Measurements from ENCODE around the gene KLHDC9.

KLHDC9 gene

DNA sequence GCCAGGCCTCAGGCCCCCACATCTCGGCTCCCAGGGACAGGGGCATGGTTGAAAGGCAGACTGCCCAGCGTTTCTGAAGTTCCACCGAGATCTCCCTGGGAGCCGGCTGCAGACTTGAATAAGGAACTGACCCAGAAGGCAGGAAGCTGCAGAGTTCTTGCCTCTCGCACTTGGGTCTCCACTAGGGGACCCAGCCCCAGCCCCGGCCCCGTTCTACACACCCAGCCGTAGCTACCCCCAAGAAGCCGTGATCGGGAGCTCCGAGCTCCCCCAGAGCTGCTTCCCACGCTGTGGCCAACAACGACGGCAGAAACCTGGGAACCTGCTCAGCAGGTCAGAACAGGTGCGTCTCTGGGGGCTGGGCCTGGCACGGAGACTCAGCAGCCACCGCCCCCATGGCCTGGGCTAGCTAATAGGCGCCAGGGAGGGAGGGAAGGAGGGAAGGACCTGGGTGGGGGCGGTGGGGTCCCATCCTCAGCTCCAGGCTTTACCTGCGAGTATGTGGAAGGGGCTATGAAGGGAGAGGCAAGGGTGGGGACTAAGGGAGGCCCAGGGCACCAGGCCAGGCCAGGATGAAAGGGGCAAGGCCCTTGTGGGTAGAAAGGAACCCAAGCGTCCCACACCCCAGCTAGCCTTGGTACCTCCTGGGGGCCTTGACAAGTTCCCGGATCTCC, 8.8 kb upstream of the KLHDC9 start, which contains the start of gene NECTIN4:
Gene NECTIN4, minus strand, starts transcription at position 308 of the 674 bp plus-strand sequence. Its CDS starts 262 bp downstream, at position 46.
- no peaks in the 10 kb centered on the region for H3K9me3 ChIP-seq (replicated peaks; ENCODE audit: low read length)
- H3K36me3 ChIP-seq (ENCODE audit: insufficient read depth, low read length): no peaks in the 10 kb centered on the region
- no peak within 1 kb of the TSS for H3K4me3 ChIP-seq (ENCODE audit: low read length)
- no peaks in the 10 kb centered on the region for H3K27me3 ChIP-seq (ENCODE audit: control insufficient read depth, insufficient read depth, low read length)
- no peak within 1 kb of the TSS for H3K9ac ChIP-seq (ENCODE audit: low read depth, low read length)
- no peak within 1 kb of the TSS for H3K4me2 ChIP-seq (ENCODE audit: low read length)
- H3K4me1 ChIP-seq (ENCODE audit: control insufficient read depth, insufficient read depth, low read length): peaks cover 41% of the 10 kb centered on the region

DNA sequence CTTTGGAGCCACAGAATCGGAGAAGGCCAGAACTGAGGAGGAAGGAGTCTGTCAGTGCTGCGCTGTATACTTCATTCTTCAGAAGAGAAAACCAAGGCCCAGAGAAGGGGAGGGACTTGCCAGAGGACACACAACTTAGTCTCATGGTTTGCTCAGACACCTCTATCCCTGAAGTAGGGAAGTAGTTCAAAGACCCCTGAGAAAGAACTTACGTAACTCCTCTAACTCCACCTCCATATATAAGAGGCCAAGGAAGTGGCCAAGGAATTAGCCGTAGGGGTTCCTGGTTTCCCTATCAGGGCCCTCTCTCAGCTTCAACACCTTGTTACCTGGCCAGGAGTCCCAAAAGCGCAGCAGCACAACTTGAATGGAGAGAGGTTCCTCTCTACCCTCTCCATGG, 8.2 kb upstream of the KLHDC9 start:
- H3K4me2 ChIP-seq (ENCODE audit: low read length): no peak overlapping the region
- no peak overlapping the region for H3K9ac ChIP-seq (ENCODE audit: low read depth, low read length)
- H3K9me3 ChIP-seq (replicated peaks; ENCODE audit: low read length): no peaks in the 10 kb centered on the region
- H3K4me3 ChIP-seq (ENCODE audit: low read length): no peak overlapping the region
- H3K27me3 ChIP-seq (ENCODE audit: control insufficient read depth, insufficient read depth, low read length): no peaks in the 10 kb centered on the region
- H3K36me3 ChIP-seq (ENCODE audit: insufficient read depth, low read length): no peaks in the 10 kb centered on the region
- H3K4me1 ChIP-seq (ENCODE audit: control insufficient read depth, insufficient read depth, low read length): peaks cover 36% of the 10 kb centered on the region

DNA sequence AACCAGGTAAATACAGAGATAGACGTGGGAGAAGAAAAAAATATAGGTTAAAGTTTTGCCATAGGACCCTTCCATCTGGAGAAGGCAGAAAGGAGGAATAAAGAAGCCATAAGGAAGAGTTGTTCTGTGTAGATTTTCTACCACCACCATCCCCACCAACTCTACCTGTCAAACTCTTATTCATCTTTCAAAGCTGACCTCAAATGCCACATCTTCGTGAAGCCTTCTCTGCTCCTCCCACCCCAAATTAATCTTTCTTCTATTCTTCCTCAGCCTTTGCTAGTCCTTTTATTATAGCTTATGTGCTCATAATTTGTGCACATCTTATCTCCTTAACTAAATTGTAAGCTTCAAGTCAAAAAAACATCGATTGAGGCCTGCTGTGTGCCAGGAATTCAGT, 7.5 kb upstream of the KLHDC9 start:
- no peak overlapping the region for H3K4me2 ChIP-seq (ENCODE audit: low read length)
- H3K9me3 ChIP-seq (replicated peaks; ENCODE audit: low read length): no peaks in the 10 kb centered on the region
- H3K9ac ChIP-seq (ENCODE audit: low read depth, low read length): no peak overlapping the region
- H3K36me3 ChIP-seq (ENCODE audit: insufficient read depth, low read length): no peaks in the 10 kb centered on the region
- peaks cover 29% of the 10 kb centered on the region for H3K4me1 ChIP-seq (ENCODE audit: control insufficient read depth, insufficient read depth, low read length)
- no peaks in the 10 kb centered on the region for H3K27me3 ChIP-seq (ENCODE audit: control insufficient read depth, insufficient read depth, low read length)
- no peak overlapping the region for H3K4me3 ChIP-seq (ENCODE audit: low read length)

DNA sequence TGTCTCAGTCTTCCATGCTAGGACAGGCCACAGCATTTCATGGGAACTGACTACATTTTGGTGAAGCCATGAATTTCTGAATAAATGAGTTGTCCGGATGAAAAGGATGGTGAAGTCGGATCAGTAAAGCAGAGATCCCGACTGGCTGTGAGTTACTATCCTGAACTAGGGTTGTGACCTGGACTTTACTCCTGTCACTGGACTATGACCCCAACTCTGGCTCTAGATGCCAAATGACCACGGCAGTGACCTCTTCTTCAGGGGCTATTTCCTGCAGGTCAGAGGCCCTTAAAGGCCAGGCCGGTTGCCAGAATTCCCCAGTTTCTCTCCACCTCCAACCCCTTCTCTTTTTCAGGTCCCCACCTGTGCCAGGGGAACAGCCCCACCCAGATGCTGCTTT, 7.1 kb upstream of the KLHDC9 start:
- no peaks in the 10 kb centered on the region for H3K9me3 ChIP-seq (replicated peaks; ENCODE audit: low read length)

DNA sequence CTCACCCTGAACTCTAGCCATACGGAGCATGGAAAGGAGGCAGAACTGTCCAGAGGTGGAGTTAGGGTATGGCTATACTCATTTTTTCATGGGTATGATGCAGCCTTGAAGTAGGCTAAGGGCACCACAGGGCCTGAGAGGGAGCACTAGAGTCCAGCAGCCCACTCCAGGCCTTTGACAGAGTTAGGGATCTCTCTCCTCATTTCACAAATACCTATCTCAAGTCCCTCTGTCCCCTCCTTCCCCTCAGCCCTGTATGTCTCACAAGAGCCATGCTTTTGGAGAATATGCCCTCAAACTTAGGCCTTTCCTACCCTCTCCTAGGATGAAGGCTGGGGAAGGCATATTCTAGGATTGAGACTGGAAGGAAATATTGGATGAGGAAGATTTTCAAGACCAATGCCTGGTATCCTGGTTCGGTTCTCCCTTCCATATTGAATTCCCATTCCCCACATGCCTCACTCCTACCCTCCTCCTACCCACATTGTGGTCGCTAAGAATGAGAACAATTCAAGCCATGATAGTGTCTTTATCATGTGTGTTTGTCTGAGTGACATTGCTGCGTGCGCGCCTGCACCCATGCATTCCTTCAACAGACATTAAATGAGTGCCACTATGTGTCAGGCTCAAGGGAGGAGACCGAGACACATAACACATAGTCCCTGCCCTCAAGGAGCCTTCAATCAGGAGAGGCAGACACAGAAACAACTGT, 6.2 kb upstream of the KLHDC9 start:
- Histone ChIP-seq H3K36me3 (ENCODE audit: insufficient read depth, low read length) (no peaks in the 10 kb centered on the region), H3K4me3 (ENCODE audit: low read length) (no peak overlapping the region), H3K4me1 (ENCODE audit: control insufficient read depth, insufficient read depth, low read length) (peaks cover 31% of the 10 kb centered on the region), H3K9me3 (replicated peaks; ENCODE audit: low read length) (no peaks in the 10 kb centered on the region), H3K27me3 (ENCODE audit: control insufficient read depth, insufficient read depth, low read length) (no peaks in the 10 kb centered on the region), H3K9ac (ENCODE audit: low read depth, low read length) (no peak overlapping the region), H3K4me2 (ENCODE audit: low read length) (no peak overlapping the region)

More for the DNA sequence above, 7.1 kb upstream of the KLHDC9 start:
- Histone ChIP-seq H3K4me3 (ENCODE audit: low read length) (no peak overlapping the region), H3K4me2 (ENCODE audit: low read length) (no peak overlapping the region), H3K36me3 (ENCODE audit: insufficient read depth, low read length) (no peaks in the 10 kb centered on the region), H3K4me1 (ENCODE audit: control insufficient read depth, insufficient read depth, low read length) (peaks cover 28% of the 10 kb centered on the region), H3K9ac (ENCODE audit: low read depth, low read length) (no peak overlapping the region), H3K27me3 (ENCODE audit: control insufficient read depth, insufficient read depth, low read length) (no peaks in the 10 kb centered on the region)

DNA sequence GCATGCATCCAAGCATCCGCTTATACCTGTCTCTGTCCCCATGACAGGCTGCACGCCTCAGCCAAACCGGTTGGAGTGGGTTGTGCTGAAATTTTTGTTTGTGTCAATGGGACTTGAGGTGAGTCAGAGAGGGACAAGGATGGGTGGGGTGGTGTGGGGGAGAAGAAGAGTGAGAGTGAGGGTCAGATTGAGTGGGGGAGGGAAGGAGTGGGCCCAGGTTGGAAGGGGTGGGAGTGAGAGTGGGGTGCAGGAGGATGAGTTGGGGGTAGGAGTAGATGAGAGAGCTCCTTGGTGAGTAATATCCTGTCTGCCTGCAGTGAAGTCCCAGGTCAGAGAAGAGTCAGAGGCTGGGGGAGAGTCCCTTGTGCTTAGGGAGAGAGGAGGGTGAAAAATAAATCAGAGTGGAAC, 5.5 kb upstream of the KLHDC9 start:
- Histone ChIP-seq H3K36me3 (ENCODE audit: insufficient read depth, low read length) (no peaks in the 10 kb centered on the region), H3K9me3 (replicated peaks; ENCODE audit: low read length) (no peaks in the 10 kb centered on the region), H3K9ac (ENCODE audit: low read depth, low read length) (no peak overlapping the region), H3K4me1 (ENCODE audit: control insufficient read depth, insufficient read depth, low read length) (peaks cover 36% of the 10 kb centered on the region), H3K4me2 (ENCODE audit: low read length) (peak overlapping the region; percentile 19), H3K27me3 (ENCODE audit: control insufficient read depth, insufficient read depth, low read length) (no peaks in the 10 kb centered on the region), H3K4me3 (ENCODE audit: low read length) (no peak overlapping the region)

DNA sequence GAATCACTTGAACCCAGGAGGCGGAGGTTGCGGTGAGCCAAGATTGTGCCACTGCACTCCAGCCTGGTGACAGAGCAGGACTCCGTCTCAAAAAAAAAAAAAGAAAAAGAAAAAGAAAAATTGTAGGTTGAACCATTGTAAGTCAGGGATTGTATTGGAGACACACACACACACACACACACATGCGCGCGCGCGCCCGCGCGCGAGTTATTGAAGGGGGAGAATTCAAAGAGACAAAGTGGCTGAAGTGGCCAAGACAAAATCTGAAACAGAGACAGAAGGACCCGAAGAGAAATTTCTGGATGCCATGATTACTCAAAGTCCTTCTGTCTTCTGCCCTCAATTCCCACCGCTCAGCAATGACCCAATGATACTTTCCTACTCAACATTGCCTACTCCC, 3.7 kb upstream of the KLHDC9 start:
- Histone ChIP-seq H3K4me3 (ENCODE audit: low read length) (no peak overlapping the region), H3K9ac (ENCODE audit: low read depth, low read length) (no peak overlapping the region), H3K4me2 (ENCODE audit: low read length) (no peak overlapping the region), H3K4me1 (ENCODE audit: control insufficient read depth, insufficient read depth, low read length) (peaks cover 36% of the 10 kb centered on the region), H3K9me3 (replicated peaks; ENCODE audit: low read length) (no peaks in the 10 kb centered on the region), H3K27me3 (ENCODE audit: control insufficient read depth, insufficient read depth, low read length) (no peaks in the 10 kb centered on the region), H3K36me3 (ENCODE audit: insufficient read depth, low read length) (peaks cover 4% of the 10 kb centered on the region)

DNA sequence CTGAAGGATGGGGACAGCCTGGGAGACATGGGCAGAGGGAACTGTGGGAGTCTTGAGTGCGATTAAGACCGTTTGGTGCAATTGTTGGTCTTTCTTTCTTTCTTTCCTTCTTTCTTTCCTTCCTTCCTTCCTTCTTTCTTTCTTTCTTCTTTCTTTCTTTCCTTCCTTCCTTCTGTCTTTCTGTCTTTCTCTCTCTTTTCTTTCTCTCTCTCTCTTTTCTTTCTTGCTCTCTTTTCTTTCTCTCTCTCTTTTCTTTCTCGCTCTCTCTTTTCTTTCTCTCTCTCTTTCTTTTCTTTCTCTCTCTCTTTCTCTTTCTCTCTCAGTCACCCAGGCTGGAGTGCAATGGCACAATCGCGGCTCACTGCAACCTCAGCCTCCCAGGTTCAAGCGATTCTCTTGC, 2.9 kb upstream of the KLHDC9 start:
- no peak overlapping the region for H3K4me2 ChIP-seq (ENCODE audit: low read length)
- no peaks in the 10 kb centered on the region for H3K27me3 ChIP-seq (ENCODE audit: control insufficient read depth, insufficient read depth, low read length)
- peaks cover 12% of the 10 kb centered on the region for H3K36me3 ChIP-seq (ENCODE audit: insufficient read depth, low read length)
- H3K4me3 ChIP-seq (ENCODE audit: low read length): no peak overlapping the region
- no peaks in the 10 kb centered on the region for H3K9me3 ChIP-seq (replicated peaks; ENCODE audit: low read length)
- no peak overlapping the region for H3K9ac ChIP-seq (ENCODE audit: low read depth, low read length)
- peaks cover 36% of the 10 kb centered on the region for H3K4me1 ChIP-seq (ENCODE audit: control insufficient read depth, insufficient read depth, low read length)

DNA sequence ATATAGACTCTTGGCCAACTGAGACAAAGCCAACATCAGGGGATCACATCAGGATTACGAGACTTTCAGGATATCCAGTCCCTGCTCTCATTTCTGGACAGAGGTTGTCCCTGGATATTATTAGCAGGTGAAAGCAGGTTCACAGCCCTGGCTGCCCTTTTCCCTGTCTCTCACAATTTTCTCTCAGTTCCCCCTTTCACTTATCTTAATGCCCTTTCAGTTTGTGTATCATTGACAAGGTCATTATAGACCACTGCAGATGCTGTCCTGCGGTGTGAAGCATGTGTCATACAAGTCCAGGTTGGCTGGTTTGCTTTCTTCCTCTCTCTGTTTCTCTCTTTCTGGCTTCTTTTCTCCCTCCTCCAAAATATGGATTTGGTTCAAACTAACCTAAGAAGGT, 2.1 kb upstream of the KLHDC9 start:
- H3K9ac ChIP-seq (ENCODE audit: low read depth, low read length): no peak overlapping the region
- H3K9me3 ChIP-seq (replicated peaks; ENCODE audit: low read length): no peaks in the 10 kb centered on the region
- peaks cover 36% of the 10 kb centered on the region for H3K4me1 ChIP-seq (ENCODE audit: control insufficient read depth, insufficient read depth, low read length)
- no peaks in the 10 kb centered on the region for H3K27me3 ChIP-seq (ENCODE audit: control insufficient read depth, insufficient read depth, low read length)
- no peak overlapping the region for H3K4me3 ChIP-seq (ENCODE audit: low read length)
- no peak overlapping the region for H3K4me2 ChIP-seq (ENCODE audit: low read length)
- H3K36me3 ChIP-seq (ENCODE audit: insufficient read depth, low read length): peaks cover 17% of the 10 kb centered on the region

DNA sequence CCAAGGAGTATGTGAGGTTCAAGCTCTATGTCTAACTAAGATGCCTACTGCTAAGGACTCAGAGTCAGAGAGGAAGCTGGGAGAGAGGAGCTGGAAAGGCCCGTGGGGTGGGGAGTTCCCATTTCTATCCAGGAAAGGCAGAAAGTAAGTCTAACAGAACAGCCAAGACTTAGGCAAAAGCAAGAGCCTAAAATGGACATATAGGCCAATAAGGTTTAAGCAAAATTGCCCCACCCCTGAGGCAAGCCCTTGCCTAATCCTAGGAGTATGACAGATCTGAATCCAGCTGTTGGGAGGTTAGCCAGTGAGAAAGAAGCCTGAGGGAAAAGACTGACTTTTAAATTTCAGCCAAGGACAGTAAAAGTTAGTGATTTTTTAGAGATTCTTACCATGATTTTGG, 1.6 kb upstream of the KLHDC9 start:
- no peak overlapping the region for H3K4me3 ChIP-seq (ENCODE audit: low read length)
- no peaks in the 10 kb centered on the region for H3K9me3 ChIP-seq (replicated peaks; ENCODE audit: low read length)
- peaks cover 21% of the 10 kb centered on the region for H3K36me3 ChIP-seq (ENCODE audit: insufficient read depth, low read length)
- no peaks in the 10 kb centered on the region for H3K27me3 ChIP-seq (ENCODE audit: control insufficient read depth, insufficient read depth, low read length)
- H3K4me1 ChIP-seq (ENCODE audit: control insufficient read depth, insufficient read depth, low read length): peaks cover 36% of the 10 kb centered on the region
- H3K9ac ChIP-seq (ENCODE audit: low read depth, low read length): no peak overlapping the region
- no peak overlapping the region for H3K4me2 ChIP-seq (ENCODE audit: low read length)

DNA sequence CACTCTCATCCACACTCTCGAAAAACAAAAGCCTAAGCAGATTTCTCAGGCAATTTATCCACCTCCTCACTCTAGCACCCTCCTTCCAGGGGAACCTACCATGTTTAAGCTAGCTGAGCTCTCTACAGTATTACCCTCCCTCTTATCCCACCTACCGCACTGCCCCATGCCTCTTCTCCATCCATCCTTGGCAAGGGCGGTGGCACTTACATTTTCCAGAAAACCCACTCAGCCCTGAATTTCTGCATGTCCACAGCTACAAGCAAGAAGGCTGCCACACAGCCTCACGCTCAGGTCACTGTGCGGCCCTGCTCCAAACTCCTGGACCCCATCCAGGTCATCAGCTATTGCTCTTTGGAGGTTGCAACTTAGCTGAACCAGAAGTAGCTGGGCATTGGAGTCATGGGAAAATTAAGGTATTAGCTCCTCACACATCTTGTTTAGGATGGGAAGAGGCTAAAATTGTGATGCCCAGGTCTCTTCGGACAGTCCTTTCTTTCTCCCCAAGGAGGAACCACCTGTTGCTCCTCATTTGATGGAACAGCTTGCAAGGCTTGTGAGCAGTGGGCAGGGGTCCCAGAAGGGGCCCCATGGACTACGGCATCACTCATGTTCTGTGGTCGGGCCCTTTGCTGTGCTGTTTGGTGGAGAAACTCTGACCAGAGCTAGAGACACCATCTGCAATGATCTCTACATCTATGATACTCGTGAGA, 1.1 kb downstream of the KLHDC9 start:
- no peak overlapping the region for H3K9ac ChIP-seq (ENCODE audit: low read depth, low read length)
- H3K4me3 ChIP-seq (ENCODE audit: low read length): no peak overlapping the region
- H3K36me3 ChIP-seq (ENCODE audit: insufficient read depth, low read length): peaks cover 30% of the 10 kb centered on the region
- H3K4me2 ChIP-seq (ENCODE audit: low read length): peak overlapping the region; percentile 78
- peaks cover 18% of the 10 kb centered on the region for H3K4me1 ChIP-seq (ENCODE audit: control insufficient read depth, insufficient read depth, low read length)
- H3K9me3 ChIP-seq (replicated peaks; ENCODE audit: low read length): no peaks in the 10 kb centered on the region
- no peaks in the 10 kb centered on the region for H3K27me3 ChIP-seq (ENCODE audit: control insufficient read depth, insufficient read depth, low read length)
